Right ventricle myocardium inferior (tissue), 1 donor: Measurements from ENCODE around the gene MINK1. TPM values are rescaled to one million over a fixed set of nuclear protein-coding genes. Genes with fewer than 3 reads are reported as not detected.
"Not testable (repeated sequence)": the region's sequence is repeated elsewhere in the genome, so short reads cannot be mapped to it uniquely, and the experiment has no call there.

Experiments used
- ATAC-seq: fragments of 200-7000 bp; cut with Tn5 transposase; one replicate; pipeline ENCODE4 v1.9.1; 2020; ENCODE audit warnings: mild to moderate bottlenecking, moderate library complexity
- DNase-seq: peaks from one replicate; pipeline ENCODE4 v3.0.0; 2021; ENCODE audit errors: missing footprints
- intact Hi-C: fragments of 100-400 bp; cut with DNase I; formaldehyde crosslinking; loops from one replicate; pipeline ENCODE4 v1.11.0; 2022
- total RNA-seq: library from RNA; stranded (reverse); fragmentation: NEBNext Ultra II Directional; extraction: Animal tissue kit (Norgen Biotek cat#: 25700); gene quantifications from one replicate; pipeline ENCODE4 v1.2.1, GENCODE V29; 2021
- donor health status: DM: no; HTN: yes; CAD: no; lungs with severe emphysema.

Gene MINK1
- total RNA-seq, 1 donor from 2014 or later: 50.7 TPM

DNA sequence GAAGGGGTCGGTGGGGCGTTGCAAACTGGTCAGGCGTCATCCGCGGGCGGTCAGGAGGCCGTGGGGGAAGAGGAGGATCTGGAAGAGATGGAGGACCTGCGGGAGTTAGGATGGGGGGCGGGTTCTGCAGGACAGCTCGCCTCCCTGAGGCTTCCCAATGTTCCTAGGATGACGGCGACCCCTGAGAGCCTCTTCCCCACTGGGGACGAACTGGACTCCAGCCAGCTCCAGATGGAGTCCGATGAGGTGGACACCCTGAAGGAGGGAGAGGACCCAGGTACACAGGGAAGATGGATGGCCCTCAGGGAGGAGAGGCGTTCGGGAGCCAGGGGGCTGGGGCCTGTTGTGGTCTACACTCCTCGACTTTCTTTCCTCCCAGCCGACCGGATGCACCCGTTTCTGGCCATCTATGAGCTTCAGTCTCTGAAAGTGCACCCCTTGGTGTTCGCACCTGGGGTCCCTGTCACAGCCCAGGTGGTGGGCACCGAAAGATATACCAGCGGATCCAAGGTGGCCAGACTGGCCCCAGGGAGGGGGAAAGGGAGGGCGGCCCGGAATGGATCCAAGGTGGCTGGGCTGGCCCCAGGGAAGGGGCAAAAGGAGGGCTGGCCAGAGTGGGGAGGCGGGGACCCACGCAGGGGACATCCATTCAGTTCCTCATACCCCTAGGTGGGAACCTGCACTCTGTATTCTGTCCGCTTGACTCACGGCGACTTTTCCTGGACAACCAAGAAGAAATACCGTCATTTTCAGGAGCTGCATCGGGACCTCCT lies 25.3 kb upstream of the MINK1 start:
- peak; percentile 2 for ATAC-seq
- no peak for DNase-seq
- intact Hi-C loops: loop anchor here (5.0 kb wide), 1 partner anchor 75 kb away; no protein-coding TSS in a partner anchor

GRCh38 chr17:4808378-4808767 lies 24.8 kb upstream of the MINK1 start:
- DNase-seq (peak; percentile 72), ATAC-seq (peak; percentile 23)
- intact Hi-C loops: loop anchor here (5.0 kb wide), 1 partner anchor 74 kb away; no protein-coding TSS in a partner anchor

- intact Hi-C loops: no loop called here
- ATAC-seq (no peak), DNase-seq (peak; percentile 75)
Measured at GRCh38 chr17:4810696-4811290, 22.3 kb upstream of the MINK1 start.

DNA sequence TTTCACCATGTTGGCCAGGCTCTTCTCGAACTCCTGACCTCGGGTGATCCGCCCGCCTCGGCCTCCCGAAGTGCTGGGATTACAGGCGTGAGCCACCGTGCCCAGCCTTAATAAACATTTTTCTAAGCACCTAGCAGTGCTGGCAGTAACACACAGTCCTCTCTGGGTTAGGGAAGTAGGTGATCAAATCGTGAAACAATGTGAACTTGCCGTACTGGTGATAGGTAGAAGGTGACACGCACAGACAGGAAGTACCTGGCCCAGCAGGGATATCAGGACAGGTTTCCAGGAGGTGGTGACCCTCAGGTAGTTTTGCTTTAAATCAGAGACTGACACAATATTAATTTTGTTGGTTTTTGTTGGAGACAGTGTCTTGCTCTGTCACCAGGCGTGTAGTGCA lies 21.7 kb upstream of the MINK1 start:
- no peak for ATAC-seq
- intact Hi-C loops: no loop called here
- DNase-seq: no peak

- ATAC-seq (peak; percentile 62), DNase-seq (no peak)
- intact Hi-C loops: no loop called here
Measured at GRCh38 chr17:4812690-4813089, 20.4 kb upstream of the MINK1 start.

- no peak for DNase-seq
- intact Hi-C loops: no loop called here
- ATAC-seq: no peak
Measured at GRCh38 chr17:4815043-4815675, 18.0 kb upstream of the MINK1 start.

- intact Hi-C loops: no loop called here
- no peak for DNase-seq
- no peak for ATAC-seq
Measured at GRCh38 chr17:4816826-4817225, 16.3 kb upstream of the MINK1 start.

DNA sequence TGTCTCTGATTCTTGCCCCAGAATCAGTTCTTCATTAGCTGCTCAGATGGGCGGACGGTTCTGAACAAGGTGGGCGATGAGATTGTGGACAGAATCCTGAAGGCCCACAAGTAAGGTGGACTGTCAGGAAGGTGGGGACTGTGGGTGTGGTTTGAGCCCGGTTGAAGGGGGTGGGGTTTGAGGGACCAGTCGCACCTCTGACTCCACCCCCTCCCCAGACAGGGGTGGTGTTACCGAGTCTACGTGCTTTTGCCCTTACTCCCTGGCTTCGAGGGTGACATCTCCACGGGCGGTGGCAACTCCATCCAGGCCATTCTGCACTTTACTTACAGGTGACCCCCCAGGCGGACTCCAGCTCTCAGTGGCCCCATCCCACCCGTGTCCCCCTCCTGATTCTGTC lies 14.9 kb upstream of the MINK1 start:
- intact Hi-C loops: no loop called here
- ATAC-seq (no peak), DNase-seq (no peak)

DNA sequence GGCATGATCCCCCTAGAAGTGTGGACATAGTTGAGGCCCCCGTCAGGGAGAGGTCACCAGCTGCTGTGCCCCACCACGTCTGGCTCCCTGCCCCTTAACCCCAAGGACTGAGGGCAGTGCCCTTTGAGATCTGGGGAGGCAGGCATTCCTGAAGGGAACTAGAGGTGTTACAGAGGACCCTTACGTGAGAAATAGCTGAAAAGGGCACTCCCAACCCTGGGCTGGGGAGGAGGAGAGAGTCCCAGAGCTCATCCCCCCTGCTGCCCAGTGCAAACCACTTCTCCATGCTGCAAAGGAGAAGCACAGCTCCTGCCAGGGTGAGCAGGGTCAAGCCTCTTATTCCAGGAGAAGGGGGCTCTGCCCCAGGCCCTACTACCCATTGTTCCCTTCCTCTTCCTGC lies 10.3 kb upstream of the MINK1 start:
- no peak for ATAC-seq
- intact Hi-C loops: no loop called here
- no peak for DNase-seq

DNA sequence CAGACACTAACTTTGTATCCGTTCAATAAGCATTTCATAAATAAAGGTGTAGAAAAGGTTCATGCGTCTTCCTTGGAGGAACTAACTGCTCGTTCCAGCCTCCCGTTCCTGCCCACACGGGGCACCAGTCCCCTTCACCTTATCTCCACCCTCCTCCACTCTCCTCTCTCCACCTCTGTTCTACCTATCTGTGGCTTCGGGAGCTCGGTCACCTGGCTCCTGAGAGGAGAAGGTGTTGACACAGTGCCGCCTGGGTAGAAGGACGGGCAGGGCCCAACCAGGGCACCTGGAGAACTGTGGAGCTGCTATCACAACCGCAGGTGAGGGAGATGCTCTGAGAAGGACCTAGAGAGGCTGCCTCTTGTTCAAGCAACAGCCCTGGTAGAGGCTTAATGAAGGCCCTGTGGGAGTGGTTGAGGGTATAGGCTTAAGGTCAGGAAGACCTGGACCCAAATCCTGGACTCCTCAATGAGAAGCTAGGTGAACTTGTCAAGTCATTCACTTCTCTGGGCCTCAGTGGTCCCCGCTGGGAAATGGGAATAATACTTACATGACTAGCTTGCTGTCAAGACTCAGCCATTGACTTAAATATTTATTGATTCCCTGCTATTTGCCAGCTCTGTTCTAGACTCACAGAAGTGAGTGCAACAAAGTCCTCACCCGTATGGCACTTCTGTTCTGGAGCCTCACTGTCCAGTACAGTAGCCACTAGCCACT lies 9.6 kb upstream of the MINK1 start:
- intact Hi-C loops: no loop called here
- ATAC-seq: no peak

DNA sequence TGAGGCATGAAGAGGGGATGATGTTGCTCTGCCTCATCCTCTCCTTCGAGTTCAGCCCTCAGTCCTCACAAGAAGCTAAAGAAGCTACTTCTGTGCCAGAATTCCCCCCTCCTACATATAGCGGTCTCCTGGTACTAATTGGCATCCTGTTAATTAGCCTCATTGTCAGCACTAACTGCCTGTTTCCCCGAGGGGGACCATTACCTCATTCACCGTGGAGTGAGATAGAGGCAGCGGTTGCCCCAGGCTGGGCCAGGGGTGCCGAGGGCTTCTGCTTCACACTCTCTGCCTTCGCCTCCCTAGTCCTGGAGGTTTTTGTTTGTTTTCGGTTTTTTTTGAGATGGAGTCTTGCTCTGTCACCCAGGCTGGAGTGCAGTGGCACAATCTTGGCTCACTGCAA lies 5.7 kb upstream of the MINK1 start:
- intact Hi-C loops: no loop called here
- ATAC-seq: no peak
- no peak for DNase-seq

More for the DNA sequence above, 9.6 kb upstream of the MINK1 start:
- no peak for DNase-seq

DNA sequence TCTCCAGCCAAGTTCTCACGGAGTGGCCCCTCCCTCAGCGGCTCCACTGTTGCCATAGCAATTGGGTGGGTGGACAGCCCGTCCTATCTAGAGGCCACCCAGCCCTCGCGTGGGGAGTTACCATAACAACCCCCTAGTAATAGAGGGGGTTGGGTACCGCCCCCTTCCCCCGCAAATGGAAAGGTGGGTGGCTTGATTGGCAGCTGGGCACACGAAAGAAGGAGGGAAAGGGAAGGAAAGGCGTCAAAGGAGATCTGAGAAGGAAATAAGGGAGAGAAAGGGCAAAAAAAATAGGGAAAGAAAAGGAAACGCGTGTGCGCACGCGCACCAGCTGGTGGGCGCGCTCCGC lies 337 bp upstream of the MINK1 start:
- ATAC-seq, DNase-seq: not testable (repeated sequence)
- intact Hi-C loops: loop anchor here (10.0 kb wide), 1 partner anchor 52 kb away; no protein-coding TSS in a partner anchor

- DNase-seq: no peak
- ATAC-seq: no peak
- intact Hi-C loops: loop anchor here (10.0 kb wide), 1 partner anchor 51 kb away; no protein-coding TSS in a partner anchor
Measured at GRCh38 chr17:4833941-4834680, 971 bp downstream of the MINK1 start.

- ATAC-seq (no peak), DNase-seq (no peak)
- intact Hi-C loops: loop anchor here (5.0 to 10.0 kb wide), 2 partner anchors 47 to 50 kb away; partner anchors contain the start of genes GLTPD2 and VMO1
Measured at GRCh38 chr17:4834681-4835020, 1.5 kb downstream of the MINK1 start.

GRCh38 chr17:4836221-4836620 lies 3.1 kb downstream of the MINK1 start:
- DNase-seq (no peak), ATAC-seq (no peak)
- intact Hi-C loops: loop anchor here (5.0 to 10.0 kb wide), 2 partner anchors 49 kb away; partner anchors contain the start of genes GLTPD2 and VMO1

DNA sequence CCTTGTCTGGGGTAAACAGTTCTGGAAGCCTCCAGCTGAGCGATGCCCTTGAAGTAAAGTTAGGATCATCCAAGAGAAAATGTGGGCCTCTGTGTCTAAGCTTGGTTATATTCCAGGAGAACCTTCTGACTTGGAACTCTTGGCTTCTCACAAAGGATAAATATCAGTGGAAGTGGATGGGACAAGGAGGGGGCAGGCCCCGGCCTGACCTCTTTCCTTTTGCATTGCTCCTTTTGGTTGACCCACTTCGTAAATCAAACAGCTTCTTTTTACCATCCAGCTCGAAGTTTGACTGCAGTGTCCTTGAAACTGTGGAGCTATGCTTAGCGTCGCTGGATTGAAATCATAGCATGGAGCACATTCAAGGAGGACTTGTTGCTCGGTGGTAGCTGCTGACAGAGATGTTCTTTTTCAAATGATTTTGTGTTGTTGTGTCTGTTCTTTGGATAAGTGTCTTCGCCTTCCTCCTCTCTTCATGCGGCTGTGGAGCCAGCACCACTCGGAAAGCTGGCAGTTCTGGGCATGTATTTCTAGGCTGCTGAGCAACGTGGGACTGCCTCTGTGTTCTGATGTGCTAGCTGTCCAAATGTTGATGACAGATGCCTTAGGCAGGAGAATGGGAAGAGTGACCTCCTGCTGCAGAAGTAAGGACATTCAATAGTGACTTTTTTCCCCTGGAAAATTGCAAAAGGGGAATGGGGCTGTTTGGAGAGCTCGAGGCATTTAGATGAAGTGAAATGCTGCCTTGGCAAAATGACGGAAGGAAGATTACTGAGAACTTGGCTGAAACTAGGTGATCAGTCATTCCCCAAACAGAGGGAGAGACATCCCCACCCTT lies 4.5 kb downstream of the MINK1 start:
- ATAC-seq (peak; percentile 63), DNase-seq (no peak)

GRCh38 chr17:4838309-4838785 lies 5.2 kb downstream of the MINK1 start:
- intact Hi-C loops: loop anchor here (5.0 to 10.0 kb wide), 2 partner anchors 46 to 51 kb away; partner anchors contain the start of genes GLTPD2 and VMO1
- ATAC-seq: no peak
- DNase-seq: no peak

More for the DNA sequence above, 4.5 kb downstream of the MINK1 start:
- intact Hi-C loops: loop anchor here (5.0 to 10.0 kb wide), 2 partner anchors 47 to 50 kb away; partner anchors contain the start of genes GLTPD2 and VMO1
